ENCODE results near the gene CDC42EP1. TPM values are rescaled to one million over a fixed set of nuclear protein-coding genes. Genes with fewer than 3 reads are reported as not detected.

CDC42EP1 gene
- total RNA-seq, 4 donors from 2014 or later: 28.4 to 53.4 (median 33.4) TPM

GRCh38 chr22:37520776-37521191, 39.5 kb upstream of the CDC42EP1 start:
- Histone ChIP-seq H3K9me3 (no peaks in the 10 kb centered on the region), H3K27ac (peak overlapping the region in 2 of 4 donors; percentile 19 to 52), H3K4me1 (peaks cover 0 to 55% (median 21%) of the 10 kb centered on the region in 4 donors), H3K4me3 (no peak overlapping the region), H3K27me3 (peaks cover 0 to 9% of the 10 kb centered on the region in 2 donors), H3K36me3 (peaks cover 0 to 11% (median 0%) of the 10 kb centered on the region in 3 donors)
- WGBS, 2 donors: 24 to 30% methylated on average over 10 of the region's 10 CpGs
- DNase-seq (ENCODE audit: low spot score in 2 of 2): no peak
- TF ChIP-seq, protein P1, sequence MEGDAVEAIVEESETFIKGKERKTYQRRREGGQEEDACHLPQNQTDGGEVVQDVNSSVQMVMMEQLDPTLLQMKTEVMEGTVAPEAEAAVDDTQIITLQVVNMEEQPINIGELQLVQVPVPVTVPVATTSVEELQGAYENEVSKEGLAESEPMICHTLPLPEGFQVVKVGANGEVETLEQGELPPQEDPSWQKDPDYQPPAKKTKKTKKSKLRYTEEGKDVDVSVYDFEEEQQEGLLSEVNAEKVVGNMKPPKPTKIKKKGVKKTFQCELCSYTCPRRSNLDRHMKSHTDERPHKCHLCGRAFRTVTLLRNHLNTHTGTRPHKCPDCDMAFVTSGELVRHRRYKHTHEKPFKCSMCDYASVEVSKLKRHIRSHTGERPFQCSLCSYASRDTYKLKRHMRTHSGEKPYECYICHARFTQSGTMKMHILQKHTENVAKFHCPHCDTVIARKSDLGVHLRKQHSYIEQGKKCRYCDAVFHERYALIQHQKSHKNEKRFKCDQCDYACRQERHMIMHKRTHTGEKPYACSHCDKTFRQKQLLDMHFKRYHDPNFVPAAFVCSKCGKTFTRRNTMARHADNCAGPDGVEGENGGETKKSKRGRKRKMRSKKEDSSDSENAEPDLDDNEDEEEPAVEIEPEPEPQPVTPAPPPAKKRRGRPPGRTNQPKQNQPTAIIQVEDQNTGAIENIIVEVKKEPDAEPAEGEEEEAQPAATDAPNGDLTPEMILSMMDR (IDR thresholded peaks at IDR 0.05): no peak
- no peak for TF ChIP-seq POLR2A (IDR thresholded peaks at IDR 0.05)
- no peak for TF ChIP-seq EP300 (IDR thresholded peaks at IDR 0.05)

GRCh38 chr22:37521236-37521739, 39.0 kb upstream of the CDC42EP1 start:
- 64 to 73% methylated on average over 14 of the region's 14 CpGs for WGBS, 2 donors
- no peaks in the 10 kb centered on the region for H3K9me3 ChIP-seq
- TF ChIP-seq EP300 (IDR thresholded peaks at IDR 0.05) (no peak), POLR2A (IDR thresholded peaks at IDR 0.05) (no peak)
- TF ChIP-seq, protein P1 (IDR thresholded peaks at IDR 0.05): no peak
- no peak overlapping the region for H3K4me3 ChIP-seq
- H3K27ac ChIP-seq: peak overlapping the region in 2 of 4 donors; percentile 19 to 52
- H3K4me1 ChIP-seq: peaks cover 0 to 55% (median 21%) of the 10 kb centered on the region in 4 donors
- DNase-seq (ENCODE audit: low spot score in 2 of 2): no peak
- peaks cover 0 to 6% (median 0%) of the 10 kb centered on the region in 3 donors for H3K36me3 ChIP-seq
- peaks cover 0 to 9% of the 10 kb centered on the region in 2 donors for H3K27me3 ChIP-seq

DNA sequence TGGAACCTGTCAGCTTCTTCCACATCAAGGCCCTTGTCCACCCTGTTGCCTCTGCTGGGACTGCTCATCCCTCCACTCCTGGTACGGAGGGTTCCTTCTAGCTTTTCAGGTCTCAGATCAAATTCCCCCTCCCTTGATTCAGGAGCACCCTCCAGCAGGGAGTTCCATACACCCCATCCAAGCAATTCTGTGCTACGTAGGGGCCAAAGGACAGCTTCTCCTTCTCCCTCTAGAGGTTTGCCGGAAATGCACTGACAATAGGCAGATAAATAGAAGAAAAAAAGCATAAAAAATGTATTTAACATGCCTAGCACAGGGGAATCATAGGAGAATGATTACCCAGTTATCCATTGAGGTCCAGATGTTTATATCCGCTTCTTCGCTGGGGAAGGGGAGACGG, 37.8 kb upstream of the CDC42EP1 start:
- Histone ChIP-seq H3K27ac (peak overlapping the region in 1 of 4 donors; percentile 22), H3K27me3 (peaks cover 0 to 9% of the 10 kb centered on the region in 2 donors), H3K9me3 (no peaks in the 10 kb centered on the region), H3K4me3 (no peak overlapping the region), H3K36me3 (no peaks in the 10 kb centered on the region), H3K4me1 (peaks cover 0 to 55% (median 21%) of the 10 kb centered on the region in 4 donors)
- no peak for TF ChIP-seq EP300 (IDR thresholded peaks at IDR 0.05)
- TF ChIP-seq, protein P1 (IDR thresholded peaks at IDR 0.05): no peak
- TF ChIP-seq POLR2A (IDR thresholded peaks at IDR 0.05): no peak
- 90 to 97% methylated on average over 6 of the region's 6 CpGs for WGBS, 2 donors
- no peak for DNase-seq (ENCODE audit: low spot score in 2 of 2)

GRCh38 chr22:37525073-37525745, 35.1 kb upstream of the CDC42EP1 start:
- Histone ChIP-seq H3K4me1 (peaks cover 0 to 33% (median 15%) of the 10 kb centered on the region in 4 donors), H3K36me3 (no peaks in the 10 kb centered on the region), H3K27ac (peak overlapping the region in 3 of 4 donors; percentile 50 to 81 (median 52)), H3K4me3 (no peak overlapping the region), H3K27me3 (no peaks in the 10 kb centered on the region), H3K9me3 (no peaks in the 10 kb centered on the region)
- DNase-seq (ENCODE audit: low spot score in 2 of 2): no peak
- 18 to 40% methylated on average over 8 to 10 of the region's 10 CpGs for WGBS, 2 donors
- TF ChIP-seq EP300 (IDR thresholded peaks at IDR 0.05): peak in 1 of 2 donors; percentile 27
- TF ChIP-seq, protein P1 (IDR thresholded peaks at IDR 0.05): no peak

- H3K4me1 ChIP-seq: peaks cover 0 to 27% (median 12%) of the 10 kb centered on the region in 4 donors
- WGBS, 2 donors: 50 to 63% methylated on average over 7 of the region's 7 CpGs
- no peak for DNase-seq (ENCODE audit: low spot score in 2 of 2)
- H3K4me3 ChIP-seq: no peak overlapping the region
- H3K27me3 ChIP-seq: no peaks in the 10 kb centered on the region
- no peak for TF ChIP-seq POLR2A (IDR thresholded peaks at IDR 0.05)
- no peak for TF ChIP-seq EP300 (IDR thresholded peaks at IDR 0.05)
- no peaks in the 10 kb centered on the region for H3K9me3 ChIP-seq
- no peaks in the 10 kb centered on the region for H3K36me3 ChIP-seq
- peak overlapping the region in 2 of 4 donors; percentile 52 to 81 for H3K27ac ChIP-seq
Observed at GRCh38 chr22:37525746-37526350, 34.4 kb upstream of the CDC42EP1 start.
